ENCODE measurements around the gene EPS8L3.

- TF ChIP-seq CTCF (IDR thresholded peaks at IDR 0.05; ENCODE audit: poor library complexity, severe bottlenecking) (no peak), TAF1 (IDR thresholded peaks at IDR 0.05; ENCODE audit: low read depth) (no peak), REST (IDR thresholded peaks at IDR 0.05; ENCODE audit: borderline replicate concordance) (no peak), POLR2AphosphoS5 (IDR thresholded peaks at IDR 0.05) (no peak)
Measured at GRCh38 chr1:109762039-109762585, 1.6 kb downstream of the EPS8L3 start.

Data from neural cell (in vitro differentiated cells).